ENCODE data around the gene GATAD2B.
"Not testable (repeated sequence)": the region's sequence is repeated elsewhere in the genome, so short reads cannot be mapped to it uniquely, and the experiment has no call there.

GATAD2B gene

GRCh38 chr1:153895866-153896265 is 26.9 kb downstream of the GATAD2B start:
- H3K9me3 ChIP-seq (ENCODE audit: control insufficient read depth, insufficient read depth, low read depth, low read length); CTCF ChIA-PET; H3K4me1 ChIP-seq (ENCODE audit: control insufficient read depth, insufficient read depth, low read length); H3K4me3 ChIP-seq (ENCODE audit: low read depth, low read length); H3K27ac ChIP-seq (ENCODE audit: extremely low read depth, low read depth, low read length): not testable (repeated sequence)
- peaks cover 11 to 37% of the 10 kb centered on the region in 2 experiments for H3K36me3 ChIP-seq (ENCODE audit: control insufficient read depth in 2 of 2, insufficient read depth in 1 of 2, low read length in 2 of 2)
- 0 out of 2 replicates have a peak, but pooled peaks have one; percentile 10 for TF ChIP-seq ZNF121 (tag by site-specific recombination; IDR thresholded peaks at IDR 0.05)
- POLR2A ChIA-PET, result interaction anchor here (0.6 to 1.0 kb wide), 2 partner anchors 33 to 72 kb away, joined by 3 to 5 read pairs; partner anchors contain the start of gene CREB3L4

GRCh38 chr1:153891042-153891441 is 31.7 kb downstream of the GATAD2B start:
- H3K9me3 ChIP-seq (ENCODE audit: control insufficient read depth, insufficient read depth, low read depth, low read length); H3K4me3 ChIP-seq (ENCODE audit: low read depth, low read length); CTCF ChIA-PET; H3K4me1 ChIP-seq (ENCODE audit: control insufficient read depth, insufficient read depth, low read length); H3K27ac ChIP-seq (ENCODE audit: extremely low read depth, low read depth, low read length); POLR2A ChIA-PET: not testable (repeated sequence)
- peaks cover 5 to 11% of the 10 kb centered on the region in 2 experiments; a peak in 2 of 3 replicates for H3K36me3 ChIP-seq (ENCODE audit: control insufficient read depth in 2 of 2, insufficient read depth in 1 of 2, low read length in 2 of 2)
- TF ChIP-seq PRDM1 (tag by site-specific recombination; IDR thresholded peaks at IDR 0.05) (peak; percentile 98), ZNF366 (tag by site-specific recombination; conservative IDR thresholded peaks at IDR 0.05) (peak; percentile 30; the same call in 1 of the 2 replicates)

- H3K36me3 ChIP-seq (ENCODE audit: control insufficient read depth in 2 of 2, insufficient read depth in 1 of 2, low read length in 2 of 2), result peaks cover 4 to 5% of the 10 kb centered on the region in 2 experiments; a peak in 2 of 3 replicates
These were observed 34.2 kb downstream of the GATAD2B start for GRCh38 chr1:153888533-153888932.

GRCh38 chr1:153886127-153886526 is 36.6 kb downstream of the GATAD2B start:
- ChIA-PET CTCF (no interaction called here), POLR2A (no interaction called here)
- Histone ChIP-seq H3K36me3 (ENCODE audit: control insufficient read depth in 2 of 2, insufficient read depth in 1 of 2, low read length in 2 of 2) (no peaks in the 10 kb centered on the region; a peak in 1 of 3 replicates), H3K4me3 (ENCODE audit: low read depth, low read length) (no peak overlapping the region), H3K4me1 (ENCODE audit: control insufficient read depth, insufficient read depth, low read length) (0 out of 2 replicates have a peak, but pooled peaks cover 12% of the 10 kb centered on the region), H3K9me3 (ENCODE audit: control insufficient read depth, insufficient read depth, low read depth, low read length) (no peaks in the 10 kb centered on the region), H3K27ac (ENCODE audit: extremely low read depth, low read depth, low read length) (no peak overlapping the region)
- TF ChIP-seq SALL2 (tag by site-specific recombination; IDR thresholded peaks at IDR 0.05; ENCODE audit: borderline replicate concordance), result no peak
- no peak for TF ChIP-seq BCL11A (tag by site-specific recombination; IDR thresholded peaks at IDR 0.05; ENCODE audit: low read depth)
- TF ChIP-seq ZNF433 (tag by site-specific recombination; IDR thresholded peaks at IDR 0.05; ENCODE audit: low read depth), result no peak
- no peak for TF ChIP-seq GFI1B (tag by site-specific recombination; IDR thresholded peaks at IDR 0.05)
- TF ChIP-seq KLF17 (tag by site-specific recombination; IDR thresholded peaks at IDR 0.05), result no peak
- TF ChIP-seq ZNF792 (tag by site-specific recombination; IDR thresholded peaks at IDR 0.05), result no peak
- TF ChIP-seq TRIM28 (IDR thresholded peaks at IDR 0.05; ENCODE audit: borderline replicate concordance, low read length), result no peak
- no peak for TF ChIP-seq ZNF548 (tag by site-specific recombination; IDR thresholded peaks at IDR 0.05)
- no peak for TF ChIP-seq ZNF223 (tag by site-specific recombination; IDR thresholded peaks at IDR 0.05)
- TF ChIP-seq ZNF10 (tag by site-specific recombination; IDR thresholded peaks at IDR 0.05), result no peak
- TF ChIP-seq ATF2 (tag by site-specific recombination; IDR thresholded peaks at IDR 0.05; ENCODE audit: low read depth), result no peak
- no peak for TF ChIP-seq ZNF776 (tag by site-specific recombination; IDR thresholded peaks at IDR 0.05; ENCODE audit: borderline replicate concordance)

More at GRCh38 chr1:153888533-153888932, 34.2 kb downstream of the GATAD2B start:
- H3K4me1 ChIP-seq (ENCODE audit: control insufficient read depth, insufficient read depth, low read length), result 0 out of 2 replicates have a peak, but pooled peaks cover 5% of the 10 kb centered on the region
- no peak overlapping the region; the same call in 1 of the 2 replicates for H3K27ac ChIP-seq (ENCODE audit: extremely low read depth, low read depth, low read length)
- H3K9me3 ChIP-seq (ENCODE audit: control insufficient read depth, insufficient read depth, low read depth, low read length), result no peaks in the 10 kb centered on the region
- no peak overlapping the region for H3K4me3 ChIP-seq (ENCODE audit: low read depth, low read length)
- ChIA-PET CTCF (no interaction called here), POLR2A (no interaction called here)
- TF ChIP-seq PRDM6 (tag by site-specific recombination; IDR thresholded peaks at IDR 0.05) (peak; percentile 86), GLI2 (tag by site-specific recombination; IDR thresholded peaks at IDR 0.05; ENCODE audit: borderline replicate concordance, low read depth) (no peak), ZNF514 (tag by site-specific recombination; IDR thresholded peaks at IDR 0.05) (no peak), ZNF398 (tag by site-specific recombination; IDR thresholded peaks at IDR 0.05) (no peak), ZNF366 (tag by site-specific recombination; conservative IDR thresholded peaks at IDR 0.05) (peak; percentile 27; the same call in 1 of the 2 replicates), PRDM1 (tag by site-specific recombination; IDR thresholded peaks at IDR 0.05) (0 out of 2 replicates have a peak, but pooled peaks have one; percentile 28)
